OCI-LY1 (cell line): ENCODE data around the gene SLC17A2.

Experiments
- EZH2 ChIP-seq: fragments of 200-600 bp; sonication (generic), shearing (Covaris generic); IDR thresholded peaks from 2 replicates; pipeline ENCODE4 v1.8.0; 2017; ENCODE audit warnings: borderline replicate concordance, mixed run types, mild to moderate bottlenecking, antibody characterized with exemption, low read length, moderate library complexity, mixed read lengths
- TF ChIP-seq, protein P1 (sequence below): fragments of 200-600 bp; sonication (generic), shearing (Covaris generic); IDR thresholded peaks from 2 replicates; pipeline ENCODE4 v1.5.1; 2017; ENCODE audit warnings: mild to moderate bottlenecking, antibody characterized with exemption, low read length, moderate library complexity, mixed read lengths

DNA sequence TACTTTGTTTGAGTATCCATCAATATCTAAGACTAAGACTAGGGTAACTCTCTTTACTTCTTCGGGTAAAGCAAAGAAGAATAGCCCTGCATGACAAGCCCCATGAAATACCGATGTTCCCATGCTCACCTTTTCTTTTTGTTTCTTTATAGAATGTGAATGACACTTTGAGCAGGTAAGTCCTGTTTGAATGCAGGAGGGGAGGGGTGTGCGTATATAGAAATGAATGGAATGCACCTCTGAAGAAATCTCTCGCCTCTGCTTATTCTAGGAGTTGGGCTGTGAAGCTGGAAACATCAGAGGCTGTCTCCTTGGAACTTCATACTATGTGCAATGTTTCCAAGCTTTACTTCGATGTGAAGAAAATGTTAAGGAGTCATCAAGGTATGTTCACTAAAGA is 42.4 kb upstream of the SLC17A2 start:
- TF ChIP-seq, protein P1, sequence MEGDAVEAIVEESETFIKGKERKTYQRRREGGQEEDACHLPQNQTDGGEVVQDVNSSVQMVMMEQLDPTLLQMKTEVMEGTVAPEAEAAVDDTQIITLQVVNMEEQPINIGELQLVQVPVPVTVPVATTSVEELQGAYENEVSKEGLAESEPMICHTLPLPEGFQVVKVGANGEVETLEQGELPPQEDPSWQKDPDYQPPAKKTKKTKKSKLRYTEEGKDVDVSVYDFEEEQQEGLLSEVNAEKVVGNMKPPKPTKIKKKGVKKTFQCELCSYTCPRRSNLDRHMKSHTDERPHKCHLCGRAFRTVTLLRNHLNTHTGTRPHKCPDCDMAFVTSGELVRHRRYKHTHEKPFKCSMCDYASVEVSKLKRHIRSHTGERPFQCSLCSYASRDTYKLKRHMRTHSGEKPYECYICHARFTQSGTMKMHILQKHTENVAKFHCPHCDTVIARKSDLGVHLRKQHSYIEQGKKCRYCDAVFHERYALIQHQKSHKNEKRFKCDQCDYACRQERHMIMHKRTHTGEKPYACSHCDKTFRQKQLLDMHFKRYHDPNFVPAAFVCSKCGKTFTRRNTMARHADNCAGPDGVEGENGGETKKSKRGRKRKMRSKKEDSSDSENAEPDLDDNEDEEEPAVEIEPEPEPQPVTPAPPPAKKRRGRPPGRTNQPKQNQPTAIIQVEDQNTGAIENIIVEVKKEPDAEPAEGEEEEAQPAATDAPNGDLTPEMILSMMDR = no peak
- TF ChIP-seq EZH2 = no peak
